Endothelial cell of umbilical vein (primary cell): ENCODE measurements around the gene GPR151. TPM values are rescaled to one million over a fixed set of nuclear protein-coding genes. Genes with fewer than 3 reads are reported as not detected.
A peak's percentile ranks its signal among the peaks of the same experiment; 100 is the strongest.

ENCODE experiments used
- BruUV-seq: library from RNA; stranded (reverse); fragments of 400-500 nt; replicated peaks from 2 replicates; lab custom pipeline; 2021; lab: Mats Ljungman, UMichigan
- CTCF ChIA-PET: fragments of 300-600, 350-600 bp; sonication (Branson Sonifier 250); formaldehyde crosslinking; loops from one replicate; lab custom pipeline; 2021; ENCODE audit warnings: antibody characterized with exemption, inconsistent platforms; lab: Charles Lee
- POLR2A ChIA-PET: fragments of 300-600, 350-600 bp; sonication (Branson Sonifier 250); formaldehyde crosslinking; loops from one replicate; lab custom pipeline; 2021; ENCODE audit warnings: antibody characterized with exemption, inconsistent platforms; lab: Charles Lee
- DNase-seq: peaks from one replicate; pipeline ENCODE4 v3.0.0-alpha.2; 2011; ENCODE audit warnings: low read depth, low spot score
- FAIRE-seq: peaks from 2 replicates; lab custom pipeline; 2011; peaks lifted over from hg19 to GRCh38; lab: Jason Lieb, UNC
- H2AFZ ChIP-seq: 2 replicates; pipeline ENCODE4 v1.6.0; 2012; ENCODE audit warnings: low read depth, low read length, control low read depth, inconsistent platforms
- H3K27ac ChIP-seq: 2 replicates; pipeline ENCODE4 v1.5.1; 2011; ENCODE audit warnings: low read depth, mild to moderate bottlenecking, control low read depth, low read length, moderate library complexity; ENCODE audit not compliant: insufficient read depth
- H3K27me3 ChIP-seq, 2 experiments: 2 replicates each; pipeline versions ENCODE4 v1.6.0 to v1.6.1; 2011; ENCODE audit warnings: low read length in 2 of 2, mixed read lengths in 1 of 2; ENCODE audit not compliant: control insufficient read depth in 2 of 2, insufficient read depth in 2 of 2
- H3K36me3 ChIP-seq, 2 experiments: 2 replicates in 1 of 2; 3 replicates in 1 of 2; pipeline ENCODE4 v1.5.1; 2011; ENCODE audit warnings: low read length in 2 of 2, mild to moderate bottlenecking in 1 of 2, moderate library complexity in 1 of 2; ENCODE audit not compliant: control insufficient read depth in 2 of 2, insufficient read depth in 2 of 2; ENCODE audit errors: extremely low read depth in 1 of 2
- H3K4me1 ChIP-seq: 3 replicates; pipeline ENCODE4 v1.5.1; 2011; ENCODE audit warnings: mild to moderate bottlenecking, low read length; ENCODE audit not compliant: control insufficient read depth, insufficient read depth; ENCODE audit errors: extremely low read depth
- H3K4me2 ChIP-seq: 2 replicates; pipeline ENCODE4 v1.6.1; 2011; ENCODE audit warnings: low read length, control low read depth, mixed read lengths; ENCODE audit not compliant: insufficient read depth
- H3K4me3 ChIP-seq, 3 experiments: fragments of 200-600 bp in 1 of 3; sonication (generic), shearing (Covaris generic) in 1 of 3; replicated peaks in 1 of 3; 2 replicates each; pipeline ENCODE4 v1.5.1; 2011 to 2016; ENCODE audit warnings: control low read depth in 3 of 3, low read length in 3 of 3, mild to moderate bottlenecking in 2 of 3, inconsistent platforms in 1 of 3, low read depth in 1 of 3, moderate library complexity in 1 of 3; ENCODE audit not compliant: insufficient read depth in 1 of 3
- H3K79me2 ChIP-seq: 2 replicates; pipeline ENCODE4 v1.6.0; 2012; ENCODE audit warnings: low read length, inconsistent platforms; ENCODE audit not compliant: control insufficient read depth, insufficient read depth
- H3K9ac ChIP-seq: replicated peaks from 2 replicates; pipeline ENCODE3; 2011; ENCODE audit warnings: low read length, control low read depth; ENCODE audit not compliant: insufficient read depth; ENCODE audit errors: extremely low read depth
- H3K9me1 ChIP-seq: replicated peaks from 3 replicates; pipeline ENCODE4 v1.6.0; 2011; ENCODE audit warnings: mild to moderate bottlenecking, low read length; ENCODE audit not compliant: control insufficient read depth, insufficient read depth; ENCODE audit errors: extremely low read depth
- H3K9me3 ChIP-seq: replicated peaks from 2 replicates; pipeline ENCODE4 v1.5.1; 2012; ENCODE audit warnings: low read length, inconsistent platforms; ENCODE audit not compliant: control insufficient read depth, insufficient read depth
- H4K20me1 ChIP-seq: replicated peaks from 2 replicates; pipeline ENCODE3; 2011; ENCODE audit warnings: mild to moderate bottlenecking, low read length; ENCODE audit not compliant: control insufficient read depth, insufficient read depth; ENCODE audit errors: extremely low read depth
- EZH2 ChIP-seq: IDR thresholded peaks from 2 replicates; pipeline ENCODE4 v1.6.1; 2012; ENCODE audit warnings: borderline replicate concordance, low read depth, mild to moderate bottlenecking, moderate library complexity, low read length, inconsistent platforms; ENCODE audit not compliant: severe bottlenecking
- FOS ChIP-seq: IDR thresholded peaks from 2 replicates; pipeline ENCODE4 v1.6.1; 2011; ENCODE audit warnings: mild to moderate bottlenecking, low read length, moderate library complexity, borderline replicate concordance; ENCODE audit not compliant: insufficient read depth
- GATA2 ChIP-seq: IDR thresholded peaks from 2 replicates; pipeline ENCODE4 v1.7.0; 2011; ENCODE audit warnings: low read depth, mild to moderate bottlenecking, moderate library complexity, mixed read lengths, low read length; ENCODE audit not compliant: insufficient read length, insufficient read depth
- MYC ChIP-seq: IDR thresholded peaks from one replicate; pipeline ENCODE4 v1.6.1; 2011; ENCODE audit warnings: mild to moderate bottlenecking, low read depth, low read length
- POLR2A ChIP-seq: IDR thresholded peaks from 2 replicates; pipeline ENCODE4 v1.6.1; 2012; ENCODE audit warnings: low read depth, mild to moderate bottlenecking, control low read depth, low read length
- POLR2AphosphoS5 ChIP-seq: IDR thresholded peaks from 2 replicates; pipeline ENCODE4 v1.6.1; 2012; ENCODE audit warnings: low read depth, mild to moderate bottlenecking, control low read depth, low read length, moderate library complexity; ENCODE audit not compliant: insufficient read depth
- dilution Hi-C: fragments of 300-500 bp; cut with MboI; formaldehyde crosslinking; loops from one replicate; pipeline ENCODE4 v1.15.0; 2019; ENCODE audit warnings: low sequenced_read_pairs; ENCODE audit not compliant: extremely low pct_ligation_motif_present
- intact Hi-C: fragments of 100-400 bp; cut with micrococcal nuclease; formaldehyde crosslinking; loops from one replicate; pipeline ENCODE4 v1.10.0; 2022
- polyA plus RNA-seq, 4 experiments: library from polyadenylated mRNA; depleted of rRNA in 3 of 4; stranded (reverse) in 3 of 4; unstranded in 1 of 4; fragments of >200 nt; gene quantifications; 2 replicates each; pipeline versions ENCODE4 v1.2.1 to v1.2.3, GENCODE V29; 2011 to 2012; ENCODE audit warnings: missing spikeins in 1 of 4
- total RNA-seq: library from RNA; stranded (reverse); gene quantifications from 2 replicates; pipeline ENCODE4 v1.2.3, GENCODE V29; 2021
- TF ChIP-seq, protein P1 (sequence below): IDR thresholded peaks from 2 replicates; pipeline ENCODE4 v1.6.1; 2011; ENCODE audit not compliant: insufficient read depth, insufficient read length
- TF ChIP-seq, protein P2 (sequence below), 2 donors: IDR thresholded peaks; 1 replicate in 1 of 2; 2 replicates in 1 of 2; pipeline ENCODE4 v1.5.1; 2011; ENCODE audit warnings: low read length in 2 of 2, mild to moderate bottlenecking in 2 of 2, moderate library complexity in 2 of 2, control low read depth in 1 of 2, inconsistent platforms in 1 of 2, low read depth in 1 of 2; ENCODE audit not compliant: insufficient read depth in 1 of 2; ENCODE audit errors: extremely low read depth in 1 of 2

The GPR151 gene
- total and polyA plus RNA-seq, 2 donors (not counting 3 experiments of a cell fraction or from before 2014, with no cell fraction given): 0.06 TPM; not detected in 1

DNA sequence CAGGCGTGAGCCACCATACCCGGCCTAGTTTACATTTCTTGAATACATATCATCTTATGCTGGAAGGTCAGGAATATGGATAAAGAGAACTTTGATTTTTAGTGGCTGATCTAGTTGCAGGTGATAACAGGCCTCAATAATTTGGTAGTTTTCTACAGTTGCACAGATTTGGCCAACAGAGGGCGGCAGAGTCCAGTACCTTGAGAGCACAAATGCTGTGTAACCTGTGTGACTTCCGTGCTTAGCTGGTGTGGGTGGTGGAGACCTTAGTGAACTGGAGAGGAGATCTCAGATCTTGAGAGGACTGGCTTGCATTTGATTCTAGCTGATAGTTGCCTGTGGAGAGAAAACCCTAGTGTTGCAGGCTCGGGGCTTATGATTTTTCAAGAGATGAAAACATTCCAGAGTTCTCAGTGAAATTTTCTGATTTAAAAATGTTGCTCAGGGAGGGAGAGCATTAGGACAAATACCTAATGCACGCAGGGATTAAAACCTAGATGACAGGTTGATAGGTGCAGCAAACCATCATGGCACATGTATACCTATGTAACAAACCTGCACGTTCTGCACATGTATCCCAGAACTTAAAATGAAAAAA is 17.4 kb upstream of the GPR151 start:
- dilution Hi-C loops (no loop called here), intact Hi-C loops (loop anchor here (1.0 to 5.0 kb wide), 3 partner anchors 241 to 655 kb away; no protein-coding TSS in a partner anchor)
- ChIA-PET POLR2A (no interaction called here), CTCF (interaction anchor here (0.5 to 6.9 kb wide), 22 partner anchors 9 to 1043 kb away, joined by 3 to 198 read pairs (median 4); no protein-coding TSS in a partner anchor)
- Histone ChIP-seq H3K36me3 (no peaks in the 10 kb centered on the region), H3K27ac (no peak overlapping the region), H3K9me3 (no peaks in the 10 kb centered on the region), H2AFZ (no peak overlapping the region), H3K79me2 (no peaks in the 10 kb centered on the region), H3K27me3 (peaks cover 0 to 2% of the 10 kb centered on the region in 2 experiments), H3K4me3 (no peak overlapping the region), H4K20me1 (no peaks in the 10 kb centered on the region), H3K4me1 (no peaks in the 10 kb centered on the region), H3K4me2 (no peak overlapping the region), H3K9me1 (no peaks in the 10 kb centered on the region), H3K9ac (no peak overlapping the region)
- BruUV-seq: no TSS peak
- TF ChIP-seq, protein P1, sequence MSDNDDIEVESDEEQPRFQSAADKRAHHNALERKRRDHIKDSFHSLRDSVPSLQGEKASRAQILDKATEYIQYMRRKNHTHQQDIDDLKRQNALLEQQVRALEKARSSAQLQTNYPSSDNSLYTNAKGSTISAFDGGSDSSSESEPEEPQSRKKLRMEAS: no peak
- TF ChIP-seq MYC: no peak
- no peak for TF ChIP-seq EZH2
- TF ChIP-seq, protein P2, sequence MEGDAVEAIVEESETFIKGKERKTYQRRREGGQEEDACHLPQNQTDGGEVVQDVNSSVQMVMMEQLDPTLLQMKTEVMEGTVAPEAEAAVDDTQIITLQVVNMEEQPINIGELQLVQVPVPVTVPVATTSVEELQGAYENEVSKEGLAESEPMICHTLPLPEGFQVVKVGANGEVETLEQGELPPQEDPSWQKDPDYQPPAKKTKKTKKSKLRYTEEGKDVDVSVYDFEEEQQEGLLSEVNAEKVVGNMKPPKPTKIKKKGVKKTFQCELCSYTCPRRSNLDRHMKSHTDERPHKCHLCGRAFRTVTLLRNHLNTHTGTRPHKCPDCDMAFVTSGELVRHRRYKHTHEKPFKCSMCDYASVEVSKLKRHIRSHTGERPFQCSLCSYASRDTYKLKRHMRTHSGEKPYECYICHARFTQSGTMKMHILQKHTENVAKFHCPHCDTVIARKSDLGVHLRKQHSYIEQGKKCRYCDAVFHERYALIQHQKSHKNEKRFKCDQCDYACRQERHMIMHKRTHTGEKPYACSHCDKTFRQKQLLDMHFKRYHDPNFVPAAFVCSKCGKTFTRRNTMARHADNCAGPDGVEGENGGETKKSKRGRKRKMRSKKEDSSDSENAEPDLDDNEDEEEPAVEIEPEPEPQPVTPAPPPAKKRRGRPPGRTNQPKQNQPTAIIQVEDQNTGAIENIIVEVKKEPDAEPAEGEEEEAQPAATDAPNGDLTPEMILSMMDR (IDR thresholded peaks at IDR 0.05; ENCODE audit: extremely low read depth in 1 of 2, insufficient read depth in 1 of 2, low read depth in 1 of 2, low read length in 2 of 2): peak; percentile 74 to 77
- no peak for TF ChIP-seq GATA2
- TF ChIP-seq POLR2AphosphoS5: no peak
- no peak for TF ChIP-seq FOS
- TF ChIP-seq POLR2A: no peak
- DNase-seq (peak; percentile 61), FAIRE-seq (peak; percentile 94)
